ENCODE measurements around the gene GIMAP1.

Gene GIMAP1

DNA sequence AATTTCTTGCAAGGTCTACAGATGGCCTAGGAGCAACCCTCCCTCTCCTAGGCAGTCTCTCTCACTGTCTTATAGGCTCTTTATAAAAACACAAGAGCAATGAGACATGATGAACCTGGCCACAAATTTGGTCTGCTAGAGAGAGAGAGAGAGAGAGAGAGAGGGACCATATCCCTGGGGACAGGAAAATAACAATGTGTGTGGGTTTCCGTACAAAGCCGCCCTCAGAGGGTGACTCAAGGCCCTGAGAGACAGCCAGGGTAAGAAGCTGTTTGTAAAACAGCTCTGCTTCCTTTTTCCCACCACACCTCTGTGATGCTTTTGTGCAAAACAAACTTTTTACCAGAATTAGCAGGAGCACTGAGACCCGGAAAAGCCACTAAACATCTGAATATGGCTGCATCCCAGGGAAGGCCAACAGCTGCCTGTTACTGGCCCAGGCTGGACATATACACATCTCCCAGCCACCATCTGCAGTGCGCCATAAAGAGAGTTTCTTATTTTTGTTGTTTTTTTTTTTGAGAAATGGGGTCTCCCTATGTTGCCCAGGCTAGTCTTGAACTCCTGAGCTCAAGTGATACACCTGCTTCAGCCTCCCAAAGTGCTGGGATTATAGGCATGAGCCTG, 39.2 kb downstream of the GIMAP1 start:
- no peaks in the 10 kb centered on the region for H3K9me2 ChIP-seq (replicated peaks; ENCODE audit: insufficient read depth, low read length)
- H3K36me3 ChIP-seq (replicated peaks; ENCODE audit: insufficient read depth, low read length), result no peaks in the 10 kb centered on the region
- H3K9me3 ChIP-seq (replicated peaks; ENCODE audit: insufficient read depth, low read length), result no peaks in the 10 kb centered on the region
- H3K79me2 ChIP-seq (ENCODE audit: low read length), result no peaks in the 10 kb centered on the region
- H2AFZ ChIP-seq (ENCODE audit: low read length), result no peak overlapping the region
- H3K4me2 ChIP-seq (ENCODE audit: low read depth, low read length), result no peak overlapping the region
- no peaks in the 10 kb centered on the region for H3K4me1 ChIP-seq (ENCODE audit: low read length)
- no peaks in the 10 kb centered on the region for H3K27me3 ChIP-seq (replicated peaks; ENCODE audit: insufficient read depth, low read length)
- DNase-seq, result no peak
- H3F3A ChIP-seq (ENCODE audit: insufficient read depth, low read length), result no peaks in the 10 kb centered on the region
- H4K20me1 ChIP-seq (ENCODE audit: insufficient read depth, low read length), result no peaks in the 10 kb centered on the region
- no peak overlapping the region for H3K9ac ChIP-seq (ENCODE audit: low read length)
- no peak overlapping the region for H3K4me3 ChIP-seq (ENCODE audit: low read length)
- TF ChIP-seq EZH2 (optimal IDR thresholded peaks at IDR 0.05; ENCODE audit: low read depth, low read length), result no peak
- no peak overlapping the region for H3K27ac ChIP-seq (ENCODE audit: low read length)

DNA sequence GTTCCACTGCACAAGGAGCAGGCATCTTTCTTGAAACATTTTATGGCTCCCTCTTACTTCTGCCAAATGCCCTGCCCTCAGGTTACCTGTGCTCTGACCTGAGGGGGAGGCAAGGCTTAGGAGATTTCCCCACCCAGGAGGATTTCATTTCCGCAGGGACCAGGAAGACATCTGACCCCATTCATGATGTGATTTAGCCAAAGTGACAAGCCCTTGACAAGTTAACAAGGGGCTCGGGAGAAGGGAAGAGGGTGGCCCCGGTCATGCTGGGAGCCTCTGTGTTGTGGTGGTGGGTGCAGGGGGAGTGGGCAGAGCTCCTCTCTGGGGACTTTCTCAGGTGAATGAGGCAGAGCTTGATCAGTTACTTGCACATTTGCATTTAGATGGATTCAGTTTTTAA, 39.8 kb downstream of the GIMAP1 start:
- no peak for DNase-seq
- Histone ChIP-seq H3K4me3 (ENCODE audit: low read length) (no peak overlapping the region), H3K9me2 (replicated peaks; ENCODE audit: insufficient read depth, low read length) (no peaks in the 10 kb centered on the region), H3K4me1 (ENCODE audit: low read length) (no peaks in the 10 kb centered on the region), H3F3A (ENCODE audit: insufficient read depth, low read length) (no peaks in the 10 kb centered on the region), H3K27ac (ENCODE audit: low read length) (no peak overlapping the region), H3K9ac (ENCODE audit: low read length) (no peak overlapping the region), H3K79me2 (ENCODE audit: low read length) (no peaks in the 10 kb centered on the region), H4K20me1 (ENCODE audit: insufficient read depth, low read length) (no peaks in the 10 kb centered on the region), H2AFZ (ENCODE audit: low read length) (no peak overlapping the region), H3K36me3 (replicated peaks; ENCODE audit: insufficient read depth, low read length) (no peaks in the 10 kb centered on the region), H3K4me2 (ENCODE audit: low read depth, low read length) (no peak overlapping the region), H3K9me3 (replicated peaks; ENCODE audit: insufficient read depth, low read length) (no peaks in the 10 kb centered on the region), H3K27me3 (replicated peaks; ENCODE audit: insufficient read depth, low read length) (no peaks in the 10 kb centered on the region)
- TF ChIP-seq EZH2phosphoT487 (IDR thresholded peaks at IDR 0.05; ENCODE audit: low read length), result no peak
- TF ChIP-seq CTCF (IDR thresholded peaks at IDR 0.05; ENCODE audit: low read length), result no peak
- no peak for TF ChIP-seq EZH2 (optimal IDR thresholded peaks at IDR 0.05; ENCODE audit: low read depth, low read length)

- no peaks in the 10 kb centered on the region for H3K27me3 ChIP-seq (replicated peaks; ENCODE audit: insufficient read depth, low read length)
- H4K20me1 ChIP-seq (ENCODE audit: insufficient read depth, low read length), result no peaks in the 10 kb centered on the region
- no peaks in the 10 kb centered on the region for H3K79me2 ChIP-seq (ENCODE audit: low read length)
- no peak overlapping the region for H3K27ac ChIP-seq (ENCODE audit: low read length)
- H3K4me1 ChIP-seq (ENCODE audit: low read length), result no peaks in the 10 kb centered on the region
- no peaks in the 10 kb centered on the region for H3F3A ChIP-seq (ENCODE audit: insufficient read depth, low read length)
- H2AFZ ChIP-seq (ENCODE audit: low read length), result no peak overlapping the region
- H3K36me3 ChIP-seq (replicated peaks; ENCODE audit: insufficient read depth, low read length), result no peaks in the 10 kb centered on the region
- DNase-seq, result peak; percentile 49
- H3K9me3 ChIP-seq (replicated peaks; ENCODE audit: insufficient read depth, low read length), result no peaks in the 10 kb centered on the region
- peak; percentile 59 for TF ChIP-seq CTCF (IDR thresholded peaks at IDR 0.05; ENCODE audit: low read length)
- no peak for TF ChIP-seq EZH2 (optimal IDR thresholded peaks at IDR 0.05; ENCODE audit: low read depth, low read length)
- no peak for TF ChIP-seq EZH2phosphoT487 (IDR thresholded peaks at IDR 0.05; ENCODE audit: low read length)
- no peak overlapping the region for H3K9ac ChIP-seq (ENCODE audit: low read length)
- no peak overlapping the region for H3K4me2 ChIP-seq (ENCODE audit: low read depth, low read length)
- no peak overlapping the region for H3K4me3 ChIP-seq (ENCODE audit: low read length)
- no peaks in the 10 kb centered on the region for H3K9me2 ChIP-seq (replicated peaks; ENCODE audit: insufficient read depth, low read length)
Observed at GRCh38 chr7:150756858-150757257, 40.4 kb downstream of the GIMAP1 start.

- Histone ChIP-seq H2AFZ (ENCODE audit: low read length) (no peak overlapping the region), H3K4me1 (ENCODE audit: low read length) (no peaks in the 10 kb centered on the region), H3K9ac (ENCODE audit: low read length) (no peak overlapping the region), H3K79me2 (ENCODE audit: low read length) (no peaks in the 10 kb centered on the region), H3K27ac (ENCODE audit: low read length) (no peak overlapping the region), H3K36me3 (replicated peaks; ENCODE audit: insufficient read depth, low read length) (no peaks in the 10 kb centered on the region), H3F3A (ENCODE audit: insufficient read depth, low read length) (no peaks in the 10 kb centered on the region), H3K27me3 (replicated peaks; ENCODE audit: insufficient read depth, low read length) (no peaks in the 10 kb centered on the region), H3K9me2 (replicated peaks; ENCODE audit: insufficient read depth, low read length) (no peaks in the 10 kb centered on the region), H4K20me1 (ENCODE audit: insufficient read depth, low read length) (no peaks in the 10 kb centered on the region), H3K9me3 (replicated peaks; ENCODE audit: insufficient read depth, low read length) (no peaks in the 10 kb centered on the region), H3K4me3 (ENCODE audit: low read length) (no peak overlapping the region), H3K4me2 (ENCODE audit: low read depth, low read length) (no peak overlapping the region)
- no peak for DNase-seq
- TF ChIP-seq EZH2 (optimal IDR thresholded peaks at IDR 0.05; ENCODE audit: low read depth, low read length) (no peak), EZH2phosphoT487 (IDR thresholded peaks at IDR 0.05; ENCODE audit: low read length) (no peak), CTCF (IDR thresholded peaks at IDR 0.05; ENCODE audit: low read length) (no peak)
Observed at GRCh38 chr7:150759479-150759878, 43.1 kb downstream of the GIMAP1 start.
